Measurements from ENCODE around the gene OR51F1. TPM values are rescaled to one million over a fixed set of nuclear protein-coding genes. Genes with fewer than 3 reads are reported as not detected.

Gene OR51F1
- total and polyA plus RNA-seq, 2 of the 4 experiments (the other 2 are of a cell fraction), result not detected

DNA sequence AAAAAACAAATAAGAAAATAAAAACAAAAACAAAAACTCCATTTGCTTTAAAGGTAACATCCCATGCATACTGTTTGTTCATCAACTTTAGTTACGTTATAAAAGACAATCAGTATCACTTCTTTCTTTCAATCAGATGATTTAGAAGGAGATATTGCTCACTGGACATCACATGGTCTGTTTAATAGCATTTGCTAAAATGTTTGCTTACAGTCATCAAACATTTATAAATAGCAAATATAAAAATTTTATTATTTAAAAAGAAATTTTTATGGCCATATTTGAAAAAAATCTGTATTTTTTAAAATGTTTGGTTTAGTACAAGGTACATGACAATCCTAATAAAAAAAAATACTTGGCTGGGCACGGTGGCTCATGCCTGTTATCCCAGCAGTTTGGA lies 42.6 kb downstream of the OR51F1 start:
- Histone ChIP-seq H3K23ac (ENCODE audit: low read depth, low read length) (no peak overlapping the region), H2BK15ac (ENCODE audit: low read depth, low read length) (no peak overlapping the region), H3K4me3 (ENCODE audit: insufficient read depth, low read depth, low read length) (no peak overlapping the region), H3K9me3 (ENCODE audit: control insufficient read depth, insufficient read depth, low read length) (no peaks in the 10 kb centered on the region), H4K8ac (ENCODE audit: low read depth in 2 of 2, low read length in 2 of 2) (no peak overlapping the region), H2BK120ac (ENCODE audit: low read depth, low read length) (no peak overlapping the region), H3K56ac (ENCODE audit: extremely low read depth, insufficient read depth, low read length) (no peak overlapping the region), H3K9me1 (ENCODE audit: insufficient read depth, low read length) (no peaks in the 10 kb centered on the region), H4K91ac (ENCODE audit: insufficient read depth, low read depth, low read length) (no peak overlapping the region), H4K5ac (ENCODE audit: low read depth, low read length) (no peak overlapping the region), H2AFZ (replicated peaks; ENCODE audit: low read length, poor library complexity) (no peak overlapping the region), H3K79me1 (ENCODE audit: low read depth in 1 of 2, low read length in 2 of 2) (no peaks in the 10 kb centered on the region), H3K9ac (ENCODE audit: low read depth, low read length) (no peak overlapping the region), H3K4me2 (ENCODE audit: low read depth, low read length) (no peak overlapping the region), H3K4ac (ENCODE audit: low read depth, low read length) (no peak overlapping the region), H4K20me1 (ENCODE audit: insufficient read depth, low read length) (no peaks in the 10 kb centered on the region), H2AK5ac (ENCODE audit: low read depth, low read length) (no peak overlapping the region), H3K14ac (replicated peaks; ENCODE audit: low read depth, low read length) (no peak overlapping the region), H2BK5ac (ENCODE audit: low read depth, low read length, poor library complexity, severe bottlenecking) (no peak overlapping the region), H2AK9ac (replicated peaks; ENCODE audit: low read depth, low read length, poor library complexity) (no peak overlapping the region), H2BK20ac (ENCODE audit: low read depth, low read length) (no peak overlapping the region), H3K4me1 (ENCODE audit: control insufficient read depth, insufficient read depth, low read length) (no peaks in the 10 kb centered on the region), H3K36me3 (ENCODE audit: control insufficient read depth, insufficient read depth, low read length) (no peaks in the 10 kb centered on the region), H3K18ac (ENCODE audit: low read depth, low read length) (no peak overlapping the region), H3K27me3 (ENCODE audit: control insufficient read depth, insufficient read depth, low read length) (no peaks in the 10 kb centered on the region), H3K27ac (ENCODE audit: insufficient read depth, low read length) (no peak overlapping the region)
- WGBS, 2 experiments (ENCODE audit: extremely low coverage in 2 of 2, insufficient read length in 1 of 2), result no CpG with 5 or more reads among the region's 2 CpGs
- TF ChIP-seq NFE2L2 (IDR thresholded peaks at IDR 0.05; ENCODE audit: low read depth, low read length) (no peak), SMC3 (IDR thresholded peaks at IDR 0.05; ENCODE audit: low read depth, low read length) (no peak), RFX5 (IDR thresholded peaks at IDR 0.05; ENCODE audit: low read depth, low read length) (no peak), RAD21 (IDR thresholded peaks at IDR 0.05; ENCODE audit: low read length) (no peak), CHD1 (IDR thresholded peaks at IDR 0.05; ENCODE audit: low read depth, low read length) (no peak), BHLHE40 (IDR thresholded peaks at IDR 0.05; ENCODE audit: low read depth, low read length) (no peak), RCOR1 (IDR thresholded peaks at IDR 0.05; ENCODE audit: insufficient replicate concordance, low read length) (no peak), CEBPB (IDR thresholded peaks at IDR 0.05; ENCODE audit: low read depth, low read length) (no peak), POLR2A (IDR thresholded peaks at IDR 0.05; ENCODE audit: low read depth, low read length) (no peak), MXI1 (IDR thresholded peaks at IDR 0.05; ENCODE audit: borderline replicate concordance, low read depth, low read length) (no peak)
- TF ChIP-seq, protein P1, sequence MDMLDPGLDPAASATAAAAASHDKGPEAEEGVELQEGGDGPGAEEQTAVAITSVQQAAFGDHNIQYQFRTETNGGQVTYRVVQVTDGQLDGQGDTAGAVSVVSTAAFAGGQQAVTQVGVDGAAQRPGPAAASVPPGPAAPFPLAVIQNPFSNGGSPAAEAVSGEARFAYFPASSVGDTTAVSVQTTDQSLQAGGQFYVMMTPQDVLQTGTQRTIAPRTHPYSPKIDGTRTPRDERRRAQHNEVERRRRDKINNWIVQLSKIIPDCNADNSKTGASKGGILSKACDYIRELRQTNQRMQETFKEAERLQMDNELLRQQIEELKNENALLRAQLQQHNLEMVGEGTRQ (IDR thresholded peaks at IDR 0.05; ENCODE audit: low read depth, low read length), result no peak
- TF ChIP-seq, protein P2, sequence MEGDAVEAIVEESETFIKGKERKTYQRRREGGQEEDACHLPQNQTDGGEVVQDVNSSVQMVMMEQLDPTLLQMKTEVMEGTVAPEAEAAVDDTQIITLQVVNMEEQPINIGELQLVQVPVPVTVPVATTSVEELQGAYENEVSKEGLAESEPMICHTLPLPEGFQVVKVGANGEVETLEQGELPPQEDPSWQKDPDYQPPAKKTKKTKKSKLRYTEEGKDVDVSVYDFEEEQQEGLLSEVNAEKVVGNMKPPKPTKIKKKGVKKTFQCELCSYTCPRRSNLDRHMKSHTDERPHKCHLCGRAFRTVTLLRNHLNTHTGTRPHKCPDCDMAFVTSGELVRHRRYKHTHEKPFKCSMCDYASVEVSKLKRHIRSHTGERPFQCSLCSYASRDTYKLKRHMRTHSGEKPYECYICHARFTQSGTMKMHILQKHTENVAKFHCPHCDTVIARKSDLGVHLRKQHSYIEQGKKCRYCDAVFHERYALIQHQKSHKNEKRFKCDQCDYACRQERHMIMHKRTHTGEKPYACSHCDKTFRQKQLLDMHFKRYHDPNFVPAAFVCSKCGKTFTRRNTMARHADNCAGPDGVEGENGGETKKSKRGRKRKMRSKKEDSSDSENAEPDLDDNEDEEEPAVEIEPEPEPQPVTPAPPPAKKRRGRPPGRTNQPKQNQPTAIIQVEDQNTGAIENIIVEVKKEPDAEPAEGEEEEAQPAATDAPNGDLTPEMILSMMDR (conservative IDR thresholded peaks at IDR 0.05; ENCODE audit: low read depth, low read length), result no peak
- TF ChIP-seq, protein P3, sequence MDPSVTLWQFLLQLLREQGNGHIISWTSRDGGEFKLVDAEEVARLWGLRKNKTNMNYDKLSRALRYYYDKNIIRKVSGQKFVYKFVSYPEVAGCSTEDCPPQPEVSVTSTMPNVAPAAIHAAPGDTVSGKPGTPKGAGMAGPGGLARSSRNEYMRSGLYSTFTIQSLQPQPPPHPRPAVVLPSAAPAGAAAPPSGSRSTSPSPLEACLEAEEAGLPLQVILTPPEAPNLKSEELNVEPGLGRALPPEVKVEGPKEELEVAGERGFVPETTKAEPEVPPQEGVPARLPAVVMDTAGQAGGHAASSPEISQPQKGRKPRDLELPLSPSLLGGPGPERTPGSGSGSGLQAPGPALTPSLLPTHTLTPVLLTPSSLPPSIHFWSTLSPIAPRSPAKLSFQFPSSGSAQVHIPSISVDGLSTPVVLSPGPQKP (IDR thresholded peaks at IDR 0.05; ENCODE audit: borderline replicate concordance, low read depth, low read length), result no peak
- BruUV-seq (replicated peaks), result no TSS peak
- intact Hi-C loops (cut with micrococcal nuclease), result no loop called here
- ATAC-seq (ENCODE audit: low read depth), result no peak
- in situ Hi-C loops (cut with MboI; ENCODE audit: low sequenced_read_pairs), result no loop called here
- dilution Hi-C loops (cut with HindIII; ENCODE audit: low sequenced_read_pairs, unreplicated experiment), result no loop called here
- DNase-seq, result no peak
- ChIA-PET POLR2A (ENCODE audit: unreplicated experiment) (no interaction called here), CTCF (no interaction called here)
